Muscle layer of duodenum (tissue), 2 donors: Measurements from ENCODE around the gene COL25A1.
"Not testable (repeated sequence)": the region's sequence is repeated elsewhere in the genome, so short reads cannot be mapped to it uniquely, and the experiment has no call there.

Experiments
- H3K27ac ChIP-seq: one replicate; pipeline ENCODE4 v1.7.0; 2013; ENCODE audit warnings: mild to moderate bottlenecking, low read length
- H3K27me3 ChIP-seq: one replicate; pipeline ENCODE4 v1.7.0; 2013; ENCODE audit warnings: low read depth, mild to moderate bottlenecking, control low read depth, low read length
- H3K36me3 ChIP-seq, 2 donors: one replicate each; pipeline ENCODE4 v1.7.0; 2013; ENCODE audit warnings: low read length in 2 of 2, control low read depth in 1 of 2, mild to moderate bottlenecking in 1 of 2; ENCODE audit not compliant: insufficient read depth in 2 of 2, control insufficient read depth in 1 of 2
- H3K4me1 ChIP-seq, 2 donors: one replicate each; pipeline ENCODE4 v1.7.0; 2013; ENCODE audit warnings: low read length in 2 of 2, mild to moderate bottlenecking in 2 of 2, control low read depth in 1 of 2, moderate library complexity in 1 of 2; ENCODE audit not compliant: insufficient read depth in 2 of 2, control insufficient read depth in 1 of 2
- H3K4me3 ChIP-seq, 2 donors: one replicate each; pipeline ENCODE4 v1.7.0; 2013; ENCODE audit warnings: low read length in 2 of 2, low read depth in 1 of 2, mild to moderate bottlenecking in 1 of 2
- H3K9me3 ChIP-seq, 2 donors: one replicate each; pipeline ENCODE4 v1.7.0; 2013; ENCODE audit warnings: low read length in 2 of 2, control low read depth in 1 of 2, mild to moderate bottlenecking in 1 of 2; ENCODE audit not compliant: control insufficient read depth in 1 of 2
- donor health status: healthy.

Gene COL25A1

GRCh38 chr4:109121561-109121960, 180.9 kb downstream of the COL25A1 start:
- no peaks in the 10 kb centered on the region for H3K4me1 ChIP-seq
- no peaks in the 10 kb centered on the region for H3K9me3 ChIP-seq
- no peak overlapping the region for H3K4me3 ChIP-seq
- H3K27me3 ChIP-seq = no peaks in the 10 kb centered on the region
- H3K36me3 ChIP-seq = no peaks in the 10 kb centered on the region
- H3K27ac ChIP-seq = no peak overlapping the region

GRCh38 chr4:109119852-109120251, 182.6 kb downstream of the COL25A1 start:
- H3K9me3 ChIP-seq = no peaks in the 10 kb centered on the region
- H3K36me3 ChIP-seq = no peaks in the 10 kb centered on the region
- H3K27ac ChIP-seq = no peak overlapping the region
- no peaks in the 10 kb centered on the region for H3K4me1 ChIP-seq
- no peaks in the 10 kb centered on the region for H3K27me3 ChIP-seq
- H3K4me3 ChIP-seq = no peak overlapping the region

GRCh38 chr4:109118635-109119034, 183.8 kb downstream of the COL25A1 start:
- Histone ChIP-seq H3K27ac (no peak overlapping the region), H3K4me3 (no peak overlapping the region), H3K27me3 (no peaks in the 10 kb centered on the region), H3K4me1 (no peaks in the 10 kb centered on the region), H3K36me3 (no peaks in the 10 kb centered on the region), H3K9me3 (no peaks in the 10 kb centered on the region)

- no peak overlapping the region for H3K27ac ChIP-seq
These were observed 188.0 kb downstream of the COL25A1 start for GRCh38 chr4:109114501-109114900.

GRCh38 chr4:109113521-109113920, 188.9 kb downstream of the COL25A1 start:
- Histone ChIP-seq H3K27me3 (no peaks in the 10 kb centered on the region), H3K36me3 (no peaks in the 10 kb centered on the region), H3K4me1 (no peaks in the 10 kb centered on the region), H3K27ac (no peak overlapping the region), H3K9me3 (no peaks in the 10 kb centered on the region), H3K4me3 (no peak overlapping the region)

More at GRCh38 chr4:109114501-109114900, 188.0 kb downstream of the COL25A1 start:
- no peaks in the 10 kb centered on the region for H3K36me3 ChIP-seq
- no peaks in the 10 kb centered on the region for H3K27me3 ChIP-seq
- H3K4me1 ChIP-seq = no peaks in the 10 kb centered on the region
- no peak overlapping the region for H3K4me3 ChIP-seq
- no peaks in the 10 kb centered on the region for H3K9me3 ChIP-seq

GRCh38 chr4:109111031-109111430, 191.4 kb downstream of the COL25A1 start:
- Histone ChIP-seq H3K27me3 (no peaks in the 10 kb centered on the region), H3K9me3 (no peaks in the 10 kb centered on the region), H3K4me3 (no peak overlapping the region), H3K4me1 (no peaks in the 10 kb centered on the region), H3K27ac (no peak overlapping the region), H3K36me3 (no peaks in the 10 kb centered on the region)

GRCh38 chr4:109108215-109108614, 194.2 kb downstream of the COL25A1 start:
- not testable (repeated sequence) for H3K27ac ChIP-seq, H3K36me3 ChIP-seq, H3K4me3 ChIP-seq, H3K4me1 ChIP-seq, H3K9me3 ChIP-seq, H3K27me3 ChIP-seq

GRCh38 chr4:109094056-109094455, 208.4 kb downstream of the COL25A1 start:
- H3K4me1 ChIP-seq = no peaks in the 10 kb centered on the region

GRCh38 chr4:109091727-109092409, 210.6 kb downstream of the COL25A1 start:
- Histone ChIP-seq H3K27me3 (no peaks in the 10 kb centered on the region), H3K4me3 (no peak overlapping the region), H3K36me3 (no peaks in the 10 kb centered on the region), H3K27ac (no peak overlapping the region), H3K4me1 (no peaks in the 10 kb centered on the region), H3K9me3 (no peaks in the 10 kb centered on the region)

More at GRCh38 chr4:109094056-109094455, 208.4 kb downstream of the COL25A1 start:
- Histone ChIP-seq H3K27me3 (no peaks in the 10 kb centered on the region), H3K9me3 (no peaks in the 10 kb centered on the region), H3K36me3 (no peaks in the 10 kb centered on the region), H3K27ac (no peak overlapping the region), H3K4me3 (no peak overlapping the region)

- H3K4me3 ChIP-seq = no peak overlapping the region
- no peaks in the 10 kb centered on the region for H3K4me1 ChIP-seq
- no peaks in the 10 kb centered on the region for H3K36me3 ChIP-seq
- no peaks in the 10 kb centered on the region for H3K9me3 ChIP-seq
- H3K27ac ChIP-seq = no peak overlapping the region
- no peaks in the 10 kb centered on the region for H3K27me3 ChIP-seq
These were observed 218.5 kb downstream of the COL25A1 start for GRCh38 chr4:109083911-109084310.

GRCh38 chr4:109079731-109080130, 222.7 kb downstream of the COL25A1 start:
- Histone ChIP-seq H3K4me3 (no peak overlapping the region), H3K36me3 (no peaks in the 10 kb centered on the region), H3K4me1 (peaks cover 0 to 6% of the 10 kb centered on the region in 2 donors), H3K27me3 (no peaks in the 10 kb centered on the region), H3K27ac (no peak overlapping the region), H3K9me3 (no peaks in the 10 kb centered on the region)

- H3K4me1 ChIP-seq = peaks cover 0 to 6% of the 10 kb centered on the region in 2 donors
- H3K27ac ChIP-seq = no peak overlapping the region
- no peaks in the 10 kb centered on the region for H3K27me3 ChIP-seq
- H3K4me3 ChIP-seq = no peak overlapping the region
- no peaks in the 10 kb centered on the region for H3K36me3 ChIP-seq
- no peaks in the 10 kb centered on the region for H3K9me3 ChIP-seq
These were observed 223.3 kb downstream of the COL25A1 start for GRCh38 chr4:109079201-109079600.
